ENCODE data around the gene NOG.

DNA sequence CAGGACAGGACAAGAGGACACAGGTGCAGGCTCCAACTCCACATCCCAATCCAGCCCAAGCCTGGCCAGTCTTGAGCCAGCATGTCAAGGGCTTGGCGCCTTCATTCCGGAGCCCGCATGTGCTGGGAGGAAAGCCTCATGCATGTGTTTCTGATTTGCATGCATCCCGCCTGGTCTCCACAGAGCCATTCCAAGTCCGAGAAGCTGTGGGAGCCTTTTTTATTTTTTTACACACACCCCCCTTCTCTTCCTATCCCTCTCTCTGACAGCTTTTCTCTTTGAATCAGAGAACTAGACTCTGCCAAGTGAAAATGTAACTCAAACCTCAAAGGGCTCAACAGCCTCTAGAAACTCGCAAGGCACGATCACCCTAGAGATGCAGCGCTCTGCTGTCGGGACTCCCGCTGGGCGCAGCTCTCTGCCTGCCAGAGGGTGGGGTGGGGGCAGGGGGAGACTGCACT, 45.1 kb downstream of the NOG start:
- no peak for TF ChIP-seq CTCF (conservative IDR thresholded peaks at IDR 0.05; ENCODE audit: low read length)
- TF ChIP-seq EZH2phosphoT487 (IDR thresholded peaks at IDR 0.05; ENCODE audit: borderline replicate concordance), result no peak

Measured in Loucy (cell line).